H9 (cell line): ENCODE results near the gene DPP6. TPM values are rescaled to one million over a fixed set of nuclear protein-coding genes. Genes with fewer than 3 reads are reported as not detected.

Source experiments
- DNase-seq: peaks from one replicate; pipeline ENCODE4 v3.0.0-alpha.2; 2017
- H2AFZ ChIP-seq: one replicate; pipeline ENCODE4 v1.6.1; 2013; ENCODE audit warnings: mild to moderate bottlenecking, low read length, control low read depth, moderate library complexity
- H2AK5ac ChIP-seq: 2 replicates; pipeline ENCODE4 v1.6.1; 2013; ENCODE audit warnings: low read length, control low read depth, mixed read lengths; ENCODE audit not compliant: insufficient read length
- H2BK120ac ChIP-seq: one replicate; pipeline ENCODE4 v1.6.1; 2013; ENCODE audit warnings: low read depth, mild to moderate bottlenecking, low read length, control low read depth, inconsistent platforms; ENCODE audit not compliant: poor library complexity, severe bottlenecking
- H2BK12ac ChIP-seq: 2 replicates; pipeline ENCODE4 v1.6.1; 2013; ENCODE audit warnings: low read length, control low read depth, mixed read lengths, low read depth; ENCODE audit not compliant: insufficient read length
- H2BK15ac ChIP-seq: 2 replicates; pipeline ENCODE4 v1.6.1; 2013; ENCODE audit warnings: low read depth, low read length, control low read depth
- H2BK20ac ChIP-seq: one replicate; pipeline ENCODE4 v1.6.1; 2013; ENCODE audit warnings: low read depth, mild to moderate bottlenecking, low read length, control low read depth, inconsistent platforms; ENCODE audit not compliant: poor library complexity, severe bottlenecking
- H2BK5ac ChIP-seq: 2 replicates; pipeline ENCODE4 v1.6.1; 2013; ENCODE audit warnings: low read length, control low read depth, mixed read lengths; ENCODE audit not compliant: insufficient read length
- H3K14ac ChIP-seq: 2 replicates; pipeline ENCODE4 v1.6.1; 2013; ENCODE audit warnings: low read length, control low read depth; ENCODE audit not compliant: insufficient read depth
- H3K18ac ChIP-seq: 2 replicates; pipeline ENCODE4 v1.6.1; 2013; ENCODE audit warnings: low read depth, mild to moderate bottlenecking, mixed read lengths, low read length, control low read depth; ENCODE audit not compliant: insufficient read length
- H3K23ac ChIP-seq: 2 replicates; pipeline ENCODE4 v1.6.1; 2013; ENCODE audit warnings: low read length, control low read depth, mixed read lengths, low read depth; ENCODE audit not compliant: insufficient read length
- H3K23me2 ChIP-seq: 2 replicates; pipeline ENCODE4 v1.6.1; 2013; ENCODE audit warnings: low read depth, mild to moderate bottlenecking, mixed read lengths, low read length, control low read depth; ENCODE audit not compliant: insufficient read length, poor library complexity, severe bottlenecking
- H3K27ac ChIP-seq: 2 replicates; pipeline ENCODE4 v1.5.1; 2013; ENCODE audit warnings: low read length, control low read depth, mixed read lengths, low read depth; ENCODE audit not compliant: insufficient read length
- H3K27me3 ChIP-seq: 2 replicates; pipeline ENCODE4 v1.6.1; 2013; ENCODE audit warnings: low read length, control low read depth, inconsistent platforms; ENCODE audit not compliant: insufficient read depth
- H3K4ac ChIP-seq: 2 replicates; pipeline ENCODE4 v1.6.1; 2013; ENCODE audit warnings: low read depth, mild to moderate bottlenecking, control low read depth, inconsistent platforms, low read length, moderate library complexity
- H3K4me1 ChIP-seq: 2 replicates; pipeline ENCODE4 v1.6.1; 2013; ENCODE audit warnings: low read length, control low read depth, inconsistent platforms; ENCODE audit not compliant: insufficient read depth
- H3K4me2 ChIP-seq: 2 replicates; pipeline ENCODE4 v1.6.1; 2013; ENCODE audit warnings: low read length, control low read depth, mixed read lengths; ENCODE audit not compliant: insufficient read length, insufficient read depth
- H3K56ac ChIP-seq: 2 replicates; pipeline ENCODE4 v1.6.1; 2013; ENCODE audit warnings: low read depth, mild to moderate bottlenecking, mixed read lengths, low read length, control low read depth; ENCODE audit not compliant: insufficient read length
- H3K79me1 ChIP-seq: 2 replicates; pipeline ENCODE4 v1.6.1; 2013; ENCODE audit warnings: low read depth, mild to moderate bottlenecking, moderate library complexity, low read length, control low read depth, inconsistent platforms; ENCODE audit not compliant: insufficient read depth, poor library complexity, severe bottlenecking
- H3K79me2 ChIP-seq: 2 replicates; pipeline ENCODE4 v1.6.1; 2013; ENCODE audit warnings: low read length, control low read depth, inconsistent platforms; ENCODE audit not compliant: insufficient read depth
- H3K9ac ChIP-seq: 2 replicates; pipeline ENCODE4 v1.6.1; 2013; ENCODE audit warnings: low read length, control low read depth, mixed read lengths; ENCODE audit not compliant: insufficient read length; ENCODE audit errors: extremely low read depth
- H3K9me3 ChIP-seq: one replicate; pipeline ENCODE4 v1.6.1; 2013; ENCODE audit warnings: low read depth, low read length, inconsistent platforms; ENCODE audit not compliant: control insufficient read depth
- H3T11ph ChIP-seq: one replicate; pipeline ENCODE4 v1.6.1; 2013; ENCODE audit warnings: mild to moderate bottlenecking, low read length, control low read depth, inconsistent platforms
- H4K20me1 ChIP-seq: one replicate; pipeline ENCODE4 v1.6.1; 2013; ENCODE audit not compliant: control insufficient read depth, insufficient read length, insufficient read depth
- H4K5ac ChIP-seq: 2 replicates; pipeline ENCODE4 v1.6.1; 2013; ENCODE audit warnings: low read depth, mild to moderate bottlenecking, mixed read lengths, low read length, control low read depth; ENCODE audit not compliant: insufficient read length
- H4K8ac ChIP-seq: replicated peaks from 2 replicates; pipeline ENCODE4 v1.6.1; 2013; ENCODE audit warnings: low read length, control low read depth, mixed read lengths, low read depth; ENCODE audit not compliant: insufficient read length
- H4K91ac ChIP-seq: 2 replicates; pipeline ENCODE4 v1.6.1; 2013; ENCODE audit warnings: low read depth, mild to moderate bottlenecking, moderate library complexity, mixed read lengths, low read length, control low read depth; ENCODE audit not compliant: insufficient read length
- H3K27ac Mint-ChIP-seq, 3 experiments: 2 replicates in 2 of 3; 3 replicates in 1 of 3; pipeline ENCODE4 v1.8.0; 2020 to 2021; ENCODE audit warnings: mixed read lengths in 3 of 3, mild to moderate bottlenecking in 1 of 3, moderate library complexity in 1 of 3
- H3K27me3 Mint-ChIP-seq: 2 replicates; pipeline ENCODE4 v1.8.0; 2021; ENCODE audit warnings: low read depth, mild to moderate bottlenecking, moderate library complexity, mixed read lengths
- H3K36me3 Mint-ChIP-seq, 3 experiments: 2 replicates in 2 of 3; 3 replicates in 1 of 3; pipeline ENCODE4 v1.8.0; 2020 to 2021; ENCODE audit warnings: low read depth in 3 of 3, mixed read lengths in 3 of 3; ENCODE audit not compliant: insufficient read depth in 1 of 3
- H3K4me1 Mint-ChIP-seq, 2 experiments: 2 replicates each; pipeline ENCODE4 v1.8.0; 2020; ENCODE audit warnings: mixed read lengths in 2 of 2
- H3K4me3 Mint-ChIP-seq, 2 experiments: 2 replicates in 1 of 2; 3 replicates in 1 of 2; pipeline ENCODE4 v1.8.0; 2020 to 2021; ENCODE audit warnings: mild to moderate bottlenecking in 2 of 2, mixed read lengths in 2 of 2, moderate library complexity in 1 of 2
- H3K9me3 Mint-ChIP-seq, 2 experiments: 2 replicates in 1 of 2; 3 replicates in 1 of 2; pipeline ENCODE4 v1.8.0; 2020; ENCODE audit warnings: mild to moderate bottlenecking in 2 of 2, mixed read lengths in 2 of 2, moderate library complexity in 1 of 2
- WGBS: extraction: QIAGEN DNeasy Blood & Tissue Kit; methylation state at CpG from one replicate; pipeline ENCODE4 v1.1.7; 2013; ENCODE audit warnings: missing lambda C conversion rate, low lambda C conversion rate, mixed read lengths; ENCODE audit not compliant: insufficient read length; ENCODE audit errors: extremely low coverage; 5-methylcytosine and 5-hydroxymethylcytosine counted together
- total RNA-seq: library from RNA; stranded (reverse); gene quantifications from 2 replicates; pipeline ENCODE4 v1.2.1, GENCODE V29; 2021
- TF ChIP-seq, protein P1 (sequence below): fragments of 200-600 bp; sonication (generic); conservative IDR thresholded peaks from 3 replicates; pipeline ENCODE4 v1.8.0; 2021; ENCODE audit warnings: antibody characterized with exemption, mild to moderate bottlenecking

The DPP6 gene
- total RNA-seq, 1 experiment from 2014 or later = 4.5 TPM

DNA sequence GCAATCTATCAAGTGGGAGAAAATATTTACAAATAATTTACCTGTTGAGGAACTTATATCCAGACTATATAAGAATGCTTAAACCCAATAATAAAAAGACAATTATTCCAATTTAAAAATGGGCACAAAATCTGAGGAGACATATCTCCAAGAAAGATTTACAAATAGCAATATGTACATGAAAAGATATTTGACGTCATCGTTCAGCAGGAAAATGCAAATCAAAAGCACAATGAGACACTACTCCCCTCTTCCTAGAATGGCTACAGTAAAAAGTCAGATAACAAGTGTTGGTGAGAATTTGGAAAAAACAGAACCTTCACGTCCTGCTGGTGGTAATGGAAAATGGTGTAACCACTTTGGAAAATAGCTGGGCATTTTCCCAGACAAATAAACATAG, 457.0 kb downstream of the DPP6 start:
- Histone ChIP-seq H2BK12ac (no peak overlapping the region), H3K9me3 (no peaks in the 10 kb centered on the region), H3K56ac (no peak overlapping the region), H3K14ac (no peak overlapping the region), H3K4me2 (no peak overlapping the region), H2AK5ac (no peak overlapping the region), H4K5ac (no peak overlapping the region), H3K23me2 (no peaks in the 10 kb centered on the region), H3K18ac (no peak overlapping the region), H3K79me2 (no peaks in the 10 kb centered on the region), H4K91ac (no peak overlapping the region), H3K27ac (no peak overlapping the region), H2BK15ac (no peak overlapping the region), H2BK120ac (no peak overlapping the region), H3T11ph (no peak overlapping the region), H3K27me3 (no peaks in the 10 kb centered on the region), H4K8ac (no peak overlapping the region), H2AFZ (no peak overlapping the region), H2BK5ac (no peak overlapping the region), H4K20me1 (no peaks in the 10 kb centered on the region), H2BK20ac (no peak overlapping the region), H3K79me1 (no peaks in the 10 kb centered on the region), H3K23ac (no peak overlapping the region), H3K4me1 (no peaks in the 10 kb centered on the region), H3K4ac (no peak overlapping the region), H3K9ac (no peak overlapping the region)
- no peak overlapping the region for H3K4me3 Mint-ChIP-seq
- no CpG with 5 or more reads among the region's 3 CpGs for WGBS
- H3K9me3 Mint-ChIP-seq = peaks cover 3 to 6% of the 10 kb centered on the region in 2 experiments; a peak in 2 of 5 replicates
- no peak for DNase-seq
- TF ChIP-seq, protein P1, sequence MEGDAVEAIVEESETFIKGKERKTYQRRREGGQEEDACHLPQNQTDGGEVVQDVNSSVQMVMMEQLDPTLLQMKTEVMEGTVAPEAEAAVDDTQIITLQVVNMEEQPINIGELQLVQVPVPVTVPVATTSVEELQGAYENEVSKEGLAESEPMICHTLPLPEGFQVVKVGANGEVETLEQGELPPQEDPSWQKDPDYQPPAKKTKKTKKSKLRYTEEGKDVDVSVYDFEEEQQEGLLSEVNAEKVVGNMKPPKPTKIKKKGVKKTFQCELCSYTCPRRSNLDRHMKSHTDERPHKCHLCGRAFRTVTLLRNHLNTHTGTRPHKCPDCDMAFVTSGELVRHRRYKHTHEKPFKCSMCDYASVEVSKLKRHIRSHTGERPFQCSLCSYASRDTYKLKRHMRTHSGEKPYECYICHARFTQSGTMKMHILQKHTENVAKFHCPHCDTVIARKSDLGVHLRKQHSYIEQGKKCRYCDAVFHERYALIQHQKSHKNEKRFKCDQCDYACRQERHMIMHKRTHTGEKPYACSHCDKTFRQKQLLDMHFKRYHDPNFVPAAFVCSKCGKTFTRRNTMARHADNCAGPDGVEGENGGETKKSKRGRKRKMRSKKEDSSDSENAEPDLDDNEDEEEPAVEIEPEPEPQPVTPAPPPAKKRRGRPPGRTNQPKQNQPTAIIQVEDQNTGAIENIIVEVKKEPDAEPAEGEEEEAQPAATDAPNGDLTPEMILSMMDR = no peak
- H3K27ac Mint-ChIP-seq = no peak overlapping the region
- H3K27me3 Mint-ChIP-seq = no peaks in the 10 kb centered on the region
- H3K4me1 Mint-ChIP-seq = peaks cover 7 to 9% of the 10 kb centered on the region in 2 experiments
- H3K36me3 Mint-ChIP-seq = peaks cover 0 to 6% (median 1%) of the 10 kb centered on the region in 3 experiments; a peak in 3 of 7 replicates
